Right forelimb (tissue), 1 donor: Measurements from ENCODE around the gene CPSF7.
A peak's percentile ranks its signal among the peaks of the same experiment; 100 is the strongest.
"Not testable (repeated sequence)": the region's sequence is repeated elsewhere in the genome, so short reads cannot be mapped to it uniquely, and the experiment has no call there.

Experiments
- DNase-seq: peaks from one replicate; pipeline ENCODE4 v3.0.0-alpha.2; 2018

The CPSF7 gene

GRCh38 chr11:61429691-61430582 is at the start of gene CPSF7, which contains the start of gene SDHAF2:
Gene CPSF7, minus strand, starts transcription at chr11:61429975. Its CDS starts 740 bp downstream, at chr11:61429235.
Gene SDHAF2, plus strand, starts transcription at chr11:61430124. Its CDS starts 23 bp downstream, at chr11:61430147.
- DNase-seq = peak; percentile 98

- DNase-seq = peak; percentile 69
These were observed 48.0 kb upstream of the CPSF7 start for GRCh38 chr11:61477727-61478148.

GRCh38 chr11:61477126-61477525 is 47.4 kb upstream of the CPSF7 start:
- DNase-seq = no peak

GRCh38 chr11:61476371-61476770 is 46.6 kb upstream of the CPSF7 start:
- no peak for DNase-seq

- no peak for DNase-seq
These were observed 45.7 kb upstream of the CPSF7 start for GRCh38 chr11:61475433-61475832.

- no peak for DNase-seq
These were observed 44.4 kb upstream of the CPSF7 start for GRCh38 chr11:61474013-61474643.

GRCh38 chr11:61473370-61474012 is 43.7 kb upstream of the CPSF7 start:
- no peak for DNase-seq

- no peak for DNase-seq
These were observed 43.1 kb upstream of the CPSF7 start for GRCh38 chr11:61472868-61473267.

GRCh38 chr11:61472282-61472681 is 42.5 kb upstream of the CPSF7 start:
- DNase-seq = no peak

- no peak for DNase-seq
These were observed 38.2 kb upstream of the CPSF7 start for GRCh38 chr11:61468002-61468401.

GRCh38 chr11:61467602-61468001 is 37.8 kb upstream of the CPSF7 start:
- not testable (repeated sequence) for DNase-seq

GRCh38 chr11:61460986-61461385 is 31.2 kb upstream of the CPSF7 start:
- DNase-seq = no peak

GRCh38 chr11:61460474-61460881 is 30.7 kb upstream of the CPSF7 start:
- DNase-seq = peak; percentile 73

- no peak for DNase-seq
These were observed 24.7 kb upstream of the CPSF7 start for GRCh38 chr11:61454520-61454919.

- DNase-seq = peak; percentile 62
These were observed 23.9 kb upstream of the CPSF7 start for GRCh38 chr11:61453695-61454094.

GRCh38 chr11:61452825-61453224 is 23.1 kb upstream of the CPSF7 start:
- DNase-seq = no peak

- DNase-seq = no peak
These were observed 18.8 kb upstream of the CPSF7 start for GRCh38 chr11:61448552-61448927.

- DNase-seq = no peak
These were observed 18.1 kb upstream of the CPSF7 start for GRCh38 chr11:61447601-61448551.

GRCh38 chr11:61446211-61446651 is 16.5 kb upstream of the CPSF7 start:
- DNase-seq = peak; percentile 88

GRCh38 chr11:61445516-61445915 is 15.7 kb upstream of the CPSF7 start:
- DNase-seq = no peak

GRCh38 chr11:61442616-61443015 is 12.8 kb upstream of the CPSF7 start:
- no peak for DNase-seq

- no peak for DNase-seq
These were observed 9.8 kb upstream of the CPSF7 start for GRCh38 chr11:61439615-61440014.
